GM21529 (cell line): ENCODE data around the gene PLEKHG2.
"Not testable (repeated sequence)": the region's sequence is repeated elsewhere in the genome, so short reads cannot be mapped to it uniquely, and the experiment has no call there.

ENCODE experiments used
- ATAC-seq: cut with Tn5 transposase; IDR thresholded peaks from one replicate; pipeline ENCODE4 v1.9.1; 2021; ENCODE audit not compliant: unreplicated experiment

The PLEKHG2 gene

DNA sequence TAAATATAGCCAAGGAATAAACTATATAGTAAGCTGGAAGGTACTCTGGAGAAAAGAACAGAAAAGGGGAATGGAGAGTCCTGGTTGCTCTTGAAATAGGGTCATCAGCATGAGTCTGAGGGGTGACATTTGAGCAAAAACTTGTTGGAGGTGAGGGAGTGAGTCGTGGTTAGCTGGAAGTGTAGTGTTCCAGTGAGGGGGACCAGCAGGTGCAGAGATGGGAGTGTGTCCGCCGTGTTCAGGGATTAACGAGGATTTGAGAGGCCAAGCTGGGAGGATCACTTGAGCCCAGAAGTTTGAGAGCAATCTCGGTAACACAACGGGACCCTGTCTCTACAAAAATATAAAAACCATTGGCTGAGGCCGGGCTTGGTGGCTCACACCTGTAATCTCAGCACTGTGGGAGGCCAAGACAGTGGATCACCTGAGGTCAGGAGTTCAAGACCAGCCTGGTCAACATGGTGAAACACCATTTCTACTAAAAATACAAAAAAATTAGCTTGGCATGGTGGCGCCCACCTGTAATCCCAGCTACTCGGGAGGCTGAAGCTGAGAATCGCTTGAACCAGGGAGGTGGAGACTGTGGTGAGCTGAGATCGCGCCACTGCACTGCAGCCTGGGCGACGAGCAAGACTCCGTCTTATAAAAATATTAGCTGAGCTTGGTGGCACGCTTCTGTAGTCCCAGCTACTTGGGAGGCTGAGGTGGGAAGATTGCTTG lies 34.1 kb downstream of the PLEKHG2 start:
- no peak for ATAC-seq

DNA sequence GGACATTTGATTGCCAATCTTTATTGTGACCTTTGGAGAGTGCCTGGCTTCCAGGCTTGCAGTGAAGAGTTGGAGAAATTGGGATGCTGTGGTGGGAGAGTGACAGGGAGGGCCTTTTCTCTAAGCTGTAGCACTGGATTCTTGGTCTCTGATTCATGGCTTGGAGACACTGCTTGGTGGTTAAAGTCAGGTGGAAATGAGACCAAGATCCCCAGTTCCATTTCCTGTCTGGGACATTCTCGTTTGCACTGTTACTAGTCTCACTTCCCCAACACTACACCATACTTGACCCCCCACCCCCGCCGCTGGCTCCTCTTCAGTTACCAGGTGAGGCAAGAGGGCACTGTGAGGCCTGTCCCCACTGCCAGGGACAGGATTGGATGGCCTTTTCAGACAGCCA lies 35.8 kb downstream of the PLEKHG2 start:
- ATAC-seq: no peak

DNA sequence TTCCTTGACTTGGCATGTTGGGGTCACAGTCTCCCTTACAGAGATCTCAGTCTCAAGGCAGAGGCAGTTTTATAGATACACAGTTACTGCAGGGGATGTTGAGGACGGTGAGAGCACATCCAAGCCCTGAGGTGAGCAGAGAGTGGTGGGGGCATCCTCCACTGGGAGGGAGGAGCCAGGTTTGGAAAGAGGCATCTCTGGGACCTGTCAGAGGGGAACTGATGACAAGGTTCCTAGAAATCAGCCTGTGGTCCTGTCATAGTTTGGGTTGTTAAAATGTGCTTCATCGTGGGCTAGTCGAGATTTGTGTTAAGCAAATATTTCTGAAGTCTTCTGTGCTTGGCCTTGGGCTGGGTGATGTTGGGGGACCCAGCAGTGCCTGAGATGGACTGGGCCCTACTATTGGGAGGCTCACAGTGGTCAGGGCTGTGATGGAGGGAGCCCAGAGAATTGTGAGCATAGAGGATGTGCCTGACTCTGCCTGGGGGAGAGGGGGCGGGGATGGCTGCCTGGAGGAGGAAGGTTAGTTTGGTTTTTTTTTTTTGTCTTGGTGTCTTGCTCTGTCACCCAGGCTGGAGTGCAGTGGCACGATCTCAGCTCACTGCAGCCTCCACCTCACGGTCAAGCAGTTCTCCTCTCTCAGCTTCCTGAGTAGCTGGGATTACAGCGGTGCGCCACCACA lies 36.8 kb downstream of the PLEKHG2 start:
- ATAC-seq: no peak

DNA sequence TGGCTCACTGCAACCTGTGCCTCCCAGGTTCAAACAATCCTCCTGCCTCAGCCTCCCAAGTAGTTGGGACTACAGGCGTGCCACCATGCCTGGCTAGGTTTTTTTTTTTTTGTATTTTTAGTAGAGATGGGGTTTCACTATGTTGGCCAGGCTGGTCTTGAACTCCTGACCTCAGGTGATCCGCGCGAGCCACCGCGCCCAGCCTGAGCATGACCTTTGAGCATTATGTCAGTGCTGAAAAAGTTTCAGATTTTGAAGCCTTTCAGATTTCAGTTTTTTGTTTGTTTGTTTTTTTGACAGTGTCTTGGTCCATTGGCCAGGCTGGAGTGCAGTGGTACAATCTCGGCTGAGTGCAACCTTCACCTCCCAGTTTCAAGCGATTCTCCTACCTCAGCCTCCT lies 38.8 kb downstream of the PLEKHG2 start:
- not testable (repeated sequence) for ATAC-seq

DNA sequence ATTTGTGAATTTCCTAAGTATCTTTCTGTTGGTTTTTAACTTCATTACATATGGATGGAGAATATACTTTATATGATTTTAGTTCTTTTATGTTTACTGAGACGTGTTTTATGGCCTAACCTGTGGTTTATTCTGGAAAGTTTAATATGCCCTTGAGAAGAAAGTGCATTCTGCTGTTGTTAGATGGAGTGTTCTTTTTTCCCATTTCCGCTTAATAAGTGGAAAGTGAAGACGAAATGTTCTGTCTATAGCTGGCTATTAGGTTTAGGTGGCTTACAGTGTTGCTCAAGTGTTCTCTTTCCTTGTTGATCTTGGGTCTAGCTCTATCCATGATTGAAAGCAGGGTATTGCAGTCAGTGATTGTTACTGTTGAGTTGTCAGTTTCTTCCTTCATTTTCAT lies 50.9 kb downstream of the PLEKHG2 start:
- no peak for ATAC-seq

DNA sequence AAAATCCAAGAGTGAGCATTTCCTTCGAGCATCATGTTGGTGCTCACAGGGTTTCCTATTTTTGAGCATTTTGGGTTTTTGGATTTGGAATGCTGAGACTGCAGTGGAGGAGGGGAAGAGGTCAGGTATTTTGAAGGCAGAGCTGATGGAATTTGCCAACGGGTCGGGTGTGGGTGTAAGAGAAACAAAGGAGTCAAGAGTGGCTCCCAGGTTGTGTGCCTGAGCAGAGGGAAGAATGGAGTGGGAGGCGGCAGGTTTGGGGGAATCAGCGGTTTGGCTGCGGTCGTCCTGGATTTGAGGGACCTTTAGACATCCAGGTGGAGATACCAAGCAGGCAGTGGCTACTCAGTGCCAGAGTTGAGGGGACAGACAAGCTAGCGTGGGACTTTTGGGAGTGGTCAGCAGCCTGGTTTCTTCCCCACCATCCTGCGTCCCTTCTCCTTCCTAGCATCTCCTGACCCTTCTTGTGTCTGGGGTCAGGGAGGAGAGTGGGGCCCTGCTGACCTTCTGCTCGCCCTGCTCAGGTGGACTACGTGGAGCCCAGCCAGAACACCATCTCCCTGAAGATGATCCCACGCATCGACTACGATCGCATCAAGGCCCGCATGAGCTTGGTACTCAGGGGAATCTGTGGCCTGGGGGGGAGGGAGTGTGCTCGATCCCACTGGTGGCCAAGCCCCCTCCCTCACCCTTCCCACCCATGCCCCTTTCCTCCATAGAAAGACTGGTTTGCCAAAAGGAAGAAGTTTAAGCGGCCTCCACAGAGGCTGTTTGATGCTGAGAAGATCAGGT lies 53.7 kb downstream of the PLEKHG2 start:
- ATAC-seq: no peak

DNA sequence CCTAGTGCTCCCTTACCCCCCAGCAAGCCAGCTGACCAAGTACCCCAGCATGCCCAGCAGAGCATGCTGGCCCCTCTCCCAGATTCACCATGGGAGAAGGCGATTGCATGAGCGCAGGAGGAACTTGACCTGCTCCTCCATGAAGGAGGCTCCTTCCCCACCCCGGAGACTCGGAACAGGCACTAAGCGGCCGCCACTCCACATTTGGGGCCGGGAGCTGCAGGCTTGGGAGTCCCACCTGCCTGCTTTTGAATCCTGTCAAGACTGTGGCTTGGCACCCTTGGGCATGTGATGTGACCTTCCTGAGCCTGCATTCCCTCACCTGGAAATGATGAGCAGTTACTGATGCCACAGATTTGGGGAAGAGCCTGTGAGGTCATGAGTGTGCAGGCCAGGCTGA lies 55.5 kb downstream of the PLEKHG2 start:
- ATAC-seq: no peak

DNA sequence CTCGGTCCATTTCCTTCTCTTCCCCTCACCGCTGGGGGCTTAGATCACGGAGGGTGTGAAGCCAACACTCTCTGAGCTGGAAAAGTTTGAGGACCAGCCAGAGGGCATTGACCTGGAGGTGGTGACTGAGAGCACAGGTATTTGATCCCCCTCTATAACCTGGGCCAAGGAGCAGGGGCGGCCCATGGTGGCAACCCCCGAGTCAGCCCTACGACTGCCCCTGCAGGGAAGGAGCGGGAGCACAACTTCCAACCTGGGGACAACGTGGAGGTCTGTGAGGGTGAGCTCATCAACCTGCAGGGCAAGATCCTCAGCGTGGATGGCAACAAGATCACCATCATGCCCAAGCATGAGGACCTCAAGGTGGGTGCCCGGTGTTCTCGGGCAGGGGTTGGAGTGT lies 56.6 kb downstream of the PLEKHG2 start:
- no peak for ATAC-seq

DNA sequence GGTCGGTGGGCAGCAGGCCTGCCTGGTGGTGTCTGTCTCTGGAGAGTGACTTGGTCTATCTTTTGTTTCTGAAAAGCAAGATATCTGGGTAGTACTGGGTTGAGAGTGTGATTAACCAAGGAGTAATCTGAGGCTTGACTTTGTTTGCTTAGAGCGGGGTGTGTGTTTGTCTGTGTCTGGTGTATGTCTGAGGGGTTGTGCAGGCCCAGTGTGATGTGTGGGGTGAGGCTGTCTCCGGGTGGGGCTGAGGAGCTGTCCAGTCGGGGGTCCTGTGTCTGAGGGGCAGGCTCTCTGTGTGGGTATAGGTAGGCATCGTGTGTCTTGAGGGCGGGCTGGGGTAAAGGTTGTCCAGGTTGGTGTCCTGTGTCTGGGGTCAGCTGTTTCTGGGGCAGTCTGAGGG lies 57.1 kb downstream of the PLEKHG2 start:
- ATAC-seq: no peak

DNA sequence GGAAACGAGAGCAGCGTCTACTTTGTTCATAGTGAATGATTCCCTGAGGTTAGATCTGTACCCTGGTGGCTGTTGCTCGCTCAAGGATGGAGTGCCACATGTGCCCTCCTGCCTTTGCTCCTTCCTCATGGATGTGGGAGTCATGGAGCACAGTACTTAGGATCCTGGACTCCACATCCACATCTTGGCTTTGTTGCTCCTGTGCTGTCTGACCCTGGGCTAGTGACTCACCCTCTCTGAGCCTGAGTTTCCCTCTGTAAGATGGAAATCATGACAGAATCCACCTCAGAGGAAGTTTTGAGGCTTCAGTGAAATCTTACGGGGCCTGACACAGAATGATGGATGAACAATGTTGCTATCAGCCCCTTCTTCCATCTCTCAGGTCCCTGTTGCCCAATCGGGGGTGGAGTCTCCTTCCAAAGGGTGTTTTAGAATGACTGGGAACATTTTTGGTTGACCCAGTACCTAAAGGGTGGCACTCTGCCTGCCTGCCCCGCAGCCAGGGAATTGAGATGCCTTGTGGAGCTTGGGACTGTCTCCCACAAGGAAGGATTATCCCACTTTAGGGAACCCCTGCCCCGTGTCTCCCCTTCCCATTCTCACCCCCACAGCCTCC lies 58.4 kb downstream of the PLEKHG2 start:
- no peak for ATAC-seq

DNA sequence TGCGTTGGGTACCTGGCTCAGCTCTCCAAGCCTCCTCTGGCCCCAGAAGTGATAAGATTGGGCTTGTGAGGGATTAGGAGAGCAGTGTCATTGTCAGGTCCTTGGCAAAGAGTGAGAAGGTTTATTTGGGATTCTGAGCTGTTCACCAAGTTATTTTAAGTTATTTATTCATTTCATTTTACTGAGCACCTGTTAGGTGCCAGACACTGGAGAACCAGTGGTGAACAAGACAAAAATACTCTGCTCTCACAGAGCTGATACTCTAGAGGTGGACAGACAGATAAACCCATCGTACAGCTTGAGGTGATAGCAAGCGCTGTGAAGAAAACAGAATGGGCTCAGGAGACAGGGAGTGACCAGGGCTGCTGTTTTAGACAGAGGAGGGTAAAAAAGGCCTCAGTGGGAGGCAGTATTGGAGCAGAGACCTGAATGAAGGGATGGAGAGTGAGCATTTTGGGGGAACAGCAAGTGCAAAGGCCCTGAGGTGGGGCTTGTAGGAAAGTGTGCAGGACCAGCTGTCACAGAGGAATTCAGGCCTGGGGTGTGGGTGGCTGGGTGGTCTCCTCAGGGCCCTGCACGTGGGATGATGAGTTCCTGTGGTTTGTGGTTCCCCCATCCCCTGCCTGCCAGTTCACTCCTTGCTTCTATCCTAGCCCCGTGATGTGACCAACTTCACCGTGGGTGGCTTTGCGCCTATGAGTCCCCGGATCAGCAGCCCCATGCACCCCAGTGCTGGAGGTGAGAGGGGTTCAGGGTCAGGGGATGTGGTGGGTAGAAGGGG lies 59.5 kb downstream of the PLEKHG2 start:
- ATAC-seq: no peak

DNA sequence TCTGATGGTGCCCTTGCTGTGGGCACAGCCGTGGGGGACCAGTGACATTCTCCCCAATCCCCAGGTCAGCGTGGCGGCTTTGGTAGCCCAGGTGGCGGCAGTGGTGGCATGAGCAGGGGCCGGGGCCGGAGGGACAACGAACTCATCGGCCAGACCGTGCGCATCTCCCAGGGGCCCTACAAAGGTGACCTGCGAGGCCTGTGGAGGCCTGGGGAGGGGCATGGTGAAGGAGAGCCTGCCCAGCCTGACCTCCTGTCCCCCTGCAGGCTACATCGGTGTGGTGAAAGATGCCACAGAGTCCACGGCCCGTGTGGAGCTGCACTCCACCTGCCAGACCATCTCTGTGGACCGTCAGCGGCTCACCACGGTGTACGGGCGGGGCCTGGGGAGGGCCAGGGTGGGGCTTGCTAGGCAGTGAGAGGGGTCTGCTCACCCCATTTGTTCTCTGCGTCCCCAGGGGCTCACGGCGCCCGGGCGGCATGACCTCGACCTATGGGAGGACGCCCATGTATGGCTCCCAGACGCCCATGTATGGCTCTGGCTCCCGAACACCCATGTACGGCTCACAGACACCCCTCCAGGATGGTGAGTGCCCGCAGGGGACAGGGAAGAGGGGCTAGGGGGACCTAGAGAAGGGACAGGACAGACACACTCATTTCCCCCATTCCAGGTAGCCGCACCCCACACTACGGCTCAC lies 60.4 kb downstream of the PLEKHG2 start:
- no peak for ATAC-seq

DNA sequence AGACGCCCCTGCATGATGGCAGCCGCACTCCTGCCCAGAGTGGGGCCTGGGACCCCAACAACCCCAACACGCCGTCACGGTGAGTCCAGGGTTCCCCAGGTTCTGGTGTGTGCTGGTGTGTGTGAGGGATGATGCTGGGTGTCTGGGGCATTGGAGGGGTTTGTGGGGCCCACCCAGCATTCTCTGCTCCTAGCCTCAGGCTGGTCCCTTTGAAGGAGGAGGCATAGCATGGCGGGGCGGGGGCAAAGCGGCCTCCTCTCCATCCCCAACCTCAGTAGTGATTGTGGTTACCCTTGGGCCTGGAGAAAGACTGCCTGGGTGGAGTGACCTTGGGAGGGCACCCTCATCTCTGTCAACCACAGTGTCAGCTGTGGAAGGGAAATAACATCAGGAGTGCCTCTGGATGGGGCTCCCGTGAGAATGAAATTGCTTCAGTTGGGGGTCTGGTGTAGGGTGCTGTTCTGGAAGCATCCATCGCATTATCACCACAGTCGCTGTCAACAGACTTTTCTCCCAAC lies 61.0 kb downstream of the PLEKHG2 start:
- ATAC-seq: no peak

DNA sequence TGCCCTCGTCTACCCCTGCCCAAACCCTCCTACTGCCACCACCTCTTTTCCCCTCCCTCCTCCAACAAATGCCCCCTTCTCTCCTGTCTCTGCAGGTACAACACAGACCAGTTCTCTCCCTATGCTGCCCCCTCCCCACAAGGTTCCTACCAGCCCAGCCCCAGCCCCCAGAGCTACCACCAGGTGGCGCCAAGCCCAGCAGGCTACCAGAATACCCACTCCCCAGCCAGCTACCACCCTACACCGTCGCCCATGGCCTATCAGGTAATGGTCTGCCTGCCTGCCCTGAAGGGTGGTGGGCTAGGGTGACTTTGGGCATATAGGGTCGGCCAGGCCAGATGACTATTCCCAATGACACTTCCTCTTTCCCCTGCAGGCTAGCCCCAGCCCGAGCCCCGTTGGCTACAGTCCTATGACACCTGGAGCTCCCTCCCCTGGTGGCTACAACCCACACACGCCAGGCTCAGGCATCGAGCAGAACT lies 61.7 kb downstream of the PLEKHG2 start:
- ATAC-seq: no peak

DNA sequence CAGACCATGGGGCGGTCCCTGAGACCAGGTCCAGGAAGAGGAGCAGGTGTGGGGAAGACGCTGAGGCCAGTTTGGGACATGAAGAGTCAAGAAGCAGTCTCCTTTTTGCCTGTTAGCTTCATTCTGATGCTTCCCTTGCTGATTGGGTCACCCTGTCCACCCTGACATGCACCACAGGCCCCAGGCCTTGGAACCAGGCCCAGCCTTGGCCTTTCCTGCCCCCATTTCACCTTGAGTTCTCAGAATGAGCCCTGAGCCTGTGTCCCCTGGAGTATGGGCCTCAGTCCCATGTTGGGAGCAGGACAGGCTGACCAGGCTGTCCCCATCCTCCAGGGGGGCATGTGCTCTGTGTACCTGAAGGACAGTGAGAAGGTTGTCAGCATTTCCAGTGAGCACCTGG lies 63.3 kb downstream of the PLEKHG2 start:
- no peak for ATAC-seq
